Smooth muscle cell (in vitro differentiated cells): ENCODE measurements around the gene RELA. TPM values are rescaled to one million over a fixed set of nuclear protein-coding genes. Genes with fewer than 3 reads are reported as not detected.

ENCODE experiments used
- DNase-seq: peaks from one replicate; lab custom pipeline; 2025; ENCODE audit not compliant: unreplicated experiment; lab: John Stamatoyannopoulos, UW
- H2AFZ ChIP-seq: fragments of 200-600 bp; sonication (generic); 2 replicates; pipeline ENCODE4 v1.6.0; 2016; ENCODE audit warnings: antibody characterized with exemption, low read depth, mild to moderate bottlenecking
- H3F3A ChIP-seq: fragments of 200-600 bp; sonication (generic); 2 replicates; pipeline ENCODE4 v1.6.0; 2017; ENCODE audit warnings: antibody characterized with exemption, low read depth
- H3K27ac ChIP-seq: fragments of 200-600 bp; sonication (generic); 2 replicates; pipeline ENCODE4 v1.5.1; 2016; ENCODE audit warnings: low read depth, mild to moderate bottlenecking
- H3K27me3 ChIP-seq: fragments of 200-600 bp; sonication (generic); 2 replicates; pipeline ENCODE4 v1.6.1; 2016; ENCODE audit warnings: low read depth, mild to moderate bottlenecking
- H3K36me3 ChIP-seq: fragments of 200-600 bp; sonication (generic); 2 replicates; pipeline ENCODE4 v1.5.1; 2016; ENCODE audit warnings: low read depth
- H3K4me1 ChIP-seq: fragments of 200-600 bp; sonication (generic); 2 replicates; pipeline ENCODE4 v1.5.1; 2016; ENCODE audit warnings: low read depth
- H3K4me2 ChIP-seq: fragments of 200-600 bp; sonication (generic); 2 replicates; pipeline ENCODE4 v1.6.0; 2016; ENCODE audit warnings: mild to moderate bottlenecking
- H3K4me3 ChIP-seq: fragments of 200-600 bp; sonication (generic); 2 replicates; pipeline ENCODE4 v1.5.1; 2016; ENCODE audit warnings: mild to moderate bottlenecking
- H3K79me2 ChIP-seq: fragments of 200-600 bp; sonication (generic); 2 replicates; pipeline ENCODE4 v1.6.0; 2016; ENCODE audit warnings: low read depth, mild to moderate bottlenecking
- H3K9ac ChIP-seq: fragments of 200-600 bp; sonication (generic); 2 replicates; pipeline ENCODE4 v1.6.0; 2016; ENCODE audit warnings: low read depth
- H3K9me3 ChIP-seq: fragments of 200-600 bp; sonication (generic); replicated peaks from 2 replicates; pipeline ENCODE4 v1.5.1; 2016; ENCODE audit warnings: low read depth
- H4K20me1 ChIP-seq: fragments of 200-600 bp; sonication (generic); 2 replicates; pipeline ENCODE4 v1.6.0; 2016; ENCODE audit warnings: low read depth
- CTCF ChIP-seq: fragments of 200-600 bp; sonication (generic); IDR thresholded peaks from 2 replicates; pipeline ENCODE4 v1.5.1; 2017; ENCODE audit warnings: borderline replicate concordance, mild to moderate bottlenecking, antibody characterized with exemption; ENCODE audit not compliant: insufficient read depth, poor library complexity, severe bottlenecking
- WGBS: methylation state at CpG from one replicate; pipeline ENCODE4 v1.1.7; 2016; ENCODE audit warnings: low lambda C conversion rate; 5-methylcytosine and 5-hydroxymethylcytosine counted together
- polyA plus RNA-seq: library from polyadenylated mRNA; unstranded; fragments of >200 nt; fragmentation: Nextera tagmentation; extraction: Ambion mirVana; gene quantifications from 2 replicates; pipeline ENCODE4 v1.2.1, GENCODE V29; 2016
- total RNA-seq: library from RNA; depleted of rRNA; stranded (reverse); fragments of >200 nt; gene quantifications from 2 replicates; pipeline ENCODE4 v1.2.3, GENCODE V29; 2014

The RELA gene
- total and polyA plus RNA-seq, 2 experiments from 2014 or later, result 41.7 to 82.8 TPM

DNA sequence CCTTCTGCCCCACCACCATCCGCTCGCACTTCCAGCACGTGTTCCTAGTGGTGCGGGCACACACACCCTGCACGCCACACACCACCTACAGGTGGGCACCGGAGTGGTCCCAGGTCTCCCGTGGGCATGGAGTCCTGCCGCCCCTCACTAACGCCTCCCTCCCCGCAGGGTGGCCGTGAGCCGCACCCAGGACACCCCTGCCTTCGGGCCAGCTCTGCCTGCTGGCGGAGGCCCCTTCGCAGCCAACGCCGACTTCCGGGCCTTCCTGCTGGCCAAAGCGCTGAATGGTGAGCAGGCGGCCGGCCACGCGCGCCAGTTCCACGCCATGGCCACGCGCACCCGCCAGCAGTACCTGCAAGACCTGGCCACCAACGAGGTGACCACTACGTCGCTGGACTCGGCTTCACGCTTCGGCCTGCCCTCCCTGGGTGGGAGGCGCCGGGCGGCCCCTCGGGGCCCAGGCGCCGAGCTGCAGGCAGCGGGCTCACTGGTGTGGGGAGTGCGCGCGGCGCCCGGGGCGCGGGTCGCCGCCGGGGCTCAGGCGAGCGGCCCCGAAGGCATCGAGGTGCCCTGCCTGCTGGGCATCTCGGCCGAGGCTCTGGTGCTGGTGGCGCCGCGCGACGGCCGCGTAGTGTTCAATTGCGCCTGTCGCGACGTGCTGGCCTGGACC, 16.3 kb downstream of the RELA start:
- Histone ChIP-seq H3K27me3 (no peaks in the 10 kb centered on the region), H3K27ac (no peak overlapping the region), H3F3A (peaks cover 7% of the 10 kb centered on the region), H4K20me1 (no peaks in the 10 kb centered on the region), H2AFZ (no peak overlapping the region), H3K9me3 (no peaks in the 10 kb centered on the region), H3K36me3 (no peaks in the 10 kb centered on the region), H3K4me2 (peak overlapping the region; percentile 83), H3K79me2 (no peaks in the 10 kb centered on the region), H3K9ac (no peak overlapping the region), H3K4me1 (no peaks in the 10 kb centered on the region), H3K4me3 (no peak overlapping the region)
- no peak for TF ChIP-seq CTCF
- DNase-seq, result no peak
- WGBS, result 88% methylated on average over 65 of the region's 68 CpGs

DNA sequence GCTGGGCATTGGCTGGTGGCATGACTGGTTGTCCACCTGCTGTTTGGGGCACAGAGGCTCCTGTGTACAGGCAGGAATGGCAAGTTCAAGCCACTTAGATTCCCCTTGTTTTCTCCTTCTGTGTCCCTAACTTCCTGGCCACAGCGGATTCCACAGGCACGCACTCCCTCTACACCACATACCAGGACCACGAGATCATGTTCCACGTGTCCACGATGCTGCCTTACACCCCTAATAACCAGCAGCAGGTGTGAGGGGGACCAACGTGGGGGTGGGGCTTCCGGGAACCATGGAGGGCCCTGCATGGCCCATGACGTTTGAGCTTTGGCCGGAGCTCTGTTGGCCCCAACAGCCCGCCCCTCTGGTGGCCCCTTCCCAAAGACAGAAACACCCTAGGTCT, 17.0 kb downstream of the RELA start:
- no peak for TF ChIP-seq CTCF
- Histone ChIP-seq H3K9me3 (no peaks in the 10 kb centered on the region), H3K27me3 (no peaks in the 10 kb centered on the region), H3F3A (peaks cover under 1% of the 10 kb centered on the region), H3K9ac (no peak overlapping the region), H3K4me1 (no peaks in the 10 kb centered on the region), H3K36me3 (no peaks in the 10 kb centered on the region), H3K4me2 (no peak overlapping the region), H4K20me1 (no peaks in the 10 kb centered on the region), H3K79me2 (no peaks in the 10 kb centered on the region), H3K27ac (no peak overlapping the region), H2AFZ (no peak overlapping the region), H3K4me3 (no peak overlapping the region)
- 75% methylated on average over 10 of the region's 10 CpGs for WGBS
- no peak for DNase-seq

DNA sequence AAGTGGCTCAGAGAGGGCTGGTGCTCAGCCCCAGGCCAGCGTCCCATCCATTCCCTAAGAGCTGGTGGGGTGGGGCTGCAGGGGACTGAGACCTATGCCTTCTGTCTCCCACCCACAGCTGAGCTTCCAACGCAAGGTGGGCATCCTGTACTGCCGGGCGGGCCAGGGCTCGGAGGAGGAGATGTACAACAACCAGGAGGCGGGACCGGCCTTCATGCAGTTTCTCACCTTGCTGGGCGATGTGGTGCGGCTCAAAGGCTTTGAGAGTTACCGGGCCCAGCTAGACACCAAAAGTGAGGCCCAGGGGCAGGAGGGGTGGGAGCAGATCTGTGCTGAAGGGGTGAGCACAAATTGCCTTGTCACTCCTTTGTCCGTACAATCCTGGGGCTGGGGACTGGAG, 17.9 kb downstream of the RELA start:
- 85% methylated on average over 11 of the region's 11 CpGs for WGBS

More for the DNA sequence above, 17.9 kb downstream of the RELA start:
- H2AFZ ChIP-seq, result no peak overlapping the region
- H3K4me1 ChIP-seq, result no peaks in the 10 kb centered on the region
- no peak overlapping the region for H3K9ac ChIP-seq
- no peak overlapping the region for H3K27ac ChIP-seq
- no peaks in the 10 kb centered on the region for H3F3A ChIP-seq
- H3K36me3 ChIP-seq, result no peaks in the 10 kb centered on the region
- H3K4me2 ChIP-seq, result no peak overlapping the region
- no peaks in the 10 kb centered on the region for H3K79me2 ChIP-seq
- H4K20me1 ChIP-seq, result no peaks in the 10 kb centered on the region
- no peak for TF ChIP-seq CTCF
- no peaks in the 10 kb centered on the region for H3K27me3 ChIP-seq
- no peaks in the 10 kb centered on the region for H3K9me3 ChIP-seq
- no peak for DNase-seq
- no peak overlapping the region for H3K4me3 ChIP-seq
